Lower leg skin (tissue), 3 donors: ENCODE results near the gene CTNNBL1.

Experiments
- POLR2A ChIP-seq, 2 donors: fragments of 450-650 bp; IDR thresholded peaks; one replicate each; pipeline ENCODE4 v1.6.1; 2016 to 2017; ENCODE audit warnings: antibody characterized with exemption in 2 of 2, mild to moderate bottlenecking in 1 of 2, moderate library complexity in 1 of 2
- TF ChIP-seq, protein P1 (sequence below), 3 donors: fragments of 450-650 bp; IDR thresholded peaks; one replicate each; pipeline ENCODE4 v1.5.1; 2016; ENCODE audit warnings: antibody characterized with exemption in 3 of 3, mild to moderate bottlenecking in 3 of 3, moderate library complexity in 2 of 3

DNA sequence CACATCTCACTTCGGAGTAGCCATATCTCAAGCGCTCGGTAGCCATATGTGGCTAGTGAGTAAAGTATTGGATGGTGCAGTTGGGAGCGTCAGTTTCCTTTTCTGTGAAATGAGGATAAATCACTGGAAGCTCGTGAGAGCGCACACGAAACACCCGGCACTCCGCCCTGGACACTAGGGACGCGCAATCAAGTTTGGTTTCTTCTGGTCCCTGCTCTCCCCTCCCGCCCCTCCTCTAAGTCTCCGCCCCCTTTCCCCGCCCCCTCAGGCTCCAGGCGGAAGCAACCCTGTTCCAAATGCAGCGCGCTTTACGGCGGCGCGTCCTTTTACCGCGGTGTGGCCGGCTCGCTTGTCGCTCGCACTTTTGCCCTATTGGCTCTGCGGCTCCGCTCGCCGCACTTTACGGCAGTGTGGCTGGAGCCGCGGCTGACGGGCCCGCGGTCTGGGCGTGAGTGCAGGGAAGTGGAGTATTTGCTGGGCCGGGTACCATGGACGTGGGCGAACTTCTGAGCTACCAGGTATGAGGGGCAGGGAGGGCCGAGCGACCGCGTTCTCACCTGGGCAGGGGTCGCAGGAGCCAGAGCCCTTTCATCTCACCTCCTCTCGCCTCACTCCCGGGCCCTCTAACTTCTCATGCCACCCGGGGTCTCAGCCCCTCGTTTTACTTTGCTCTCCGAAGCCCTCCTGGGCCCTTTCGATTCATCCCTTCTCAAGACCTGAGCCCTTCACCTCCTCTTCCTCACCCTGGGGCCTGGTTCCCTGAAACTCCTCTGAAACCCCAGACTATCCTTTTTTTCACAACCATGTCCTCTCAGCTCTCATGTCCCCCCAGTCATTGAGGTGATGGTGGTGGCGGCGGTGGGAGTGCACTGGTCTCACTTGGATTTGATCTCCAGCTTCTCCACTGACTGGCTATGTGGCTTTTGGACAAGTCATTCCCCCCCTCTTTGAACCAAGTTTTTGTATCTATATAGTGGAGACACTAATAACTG is at the start of gene CTNNBL1:
- TF ChIP-seq, protein P1, sequence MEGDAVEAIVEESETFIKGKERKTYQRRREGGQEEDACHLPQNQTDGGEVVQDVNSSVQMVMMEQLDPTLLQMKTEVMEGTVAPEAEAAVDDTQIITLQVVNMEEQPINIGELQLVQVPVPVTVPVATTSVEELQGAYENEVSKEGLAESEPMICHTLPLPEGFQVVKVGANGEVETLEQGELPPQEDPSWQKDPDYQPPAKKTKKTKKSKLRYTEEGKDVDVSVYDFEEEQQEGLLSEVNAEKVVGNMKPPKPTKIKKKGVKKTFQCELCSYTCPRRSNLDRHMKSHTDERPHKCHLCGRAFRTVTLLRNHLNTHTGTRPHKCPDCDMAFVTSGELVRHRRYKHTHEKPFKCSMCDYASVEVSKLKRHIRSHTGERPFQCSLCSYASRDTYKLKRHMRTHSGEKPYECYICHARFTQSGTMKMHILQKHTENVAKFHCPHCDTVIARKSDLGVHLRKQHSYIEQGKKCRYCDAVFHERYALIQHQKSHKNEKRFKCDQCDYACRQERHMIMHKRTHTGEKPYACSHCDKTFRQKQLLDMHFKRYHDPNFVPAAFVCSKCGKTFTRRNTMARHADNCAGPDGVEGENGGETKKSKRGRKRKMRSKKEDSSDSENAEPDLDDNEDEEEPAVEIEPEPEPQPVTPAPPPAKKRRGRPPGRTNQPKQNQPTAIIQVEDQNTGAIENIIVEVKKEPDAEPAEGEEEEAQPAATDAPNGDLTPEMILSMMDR (IDR thresholded peaks at IDR 0.05) = no peak
- TF ChIP-seq POLR2A (IDR thresholded peaks at IDR 0.05) = no peak
